HG03095 (cell line): ENCODE measurements around the gene FBXL2.
"Not testable (repeated sequence)": the region's sequence is repeated elsewhere in the genome, so short reads cannot be mapped to it uniquely, and the experiment has no call there.

Source experiments
- ATAC-seq: cut with Tn5 transposase; IDR thresholded peaks from one replicate; pipeline ENCODE4 v1.9.1; 2021; ENCODE audit warnings: moderate library complexity; ENCODE audit not compliant: unreplicated experiment

The FBXL2 gene

GRCh38 chr3:33426630-33427317 lies 149.5 kb downstream of the FBXL2 start:
- ATAC-seq, result no peak

- ATAC-seq, result no peak
Observed at GRCh38 chr3:33428734-33429133, 151.5 kb downstream of the FBXL2 start.

DNA sequence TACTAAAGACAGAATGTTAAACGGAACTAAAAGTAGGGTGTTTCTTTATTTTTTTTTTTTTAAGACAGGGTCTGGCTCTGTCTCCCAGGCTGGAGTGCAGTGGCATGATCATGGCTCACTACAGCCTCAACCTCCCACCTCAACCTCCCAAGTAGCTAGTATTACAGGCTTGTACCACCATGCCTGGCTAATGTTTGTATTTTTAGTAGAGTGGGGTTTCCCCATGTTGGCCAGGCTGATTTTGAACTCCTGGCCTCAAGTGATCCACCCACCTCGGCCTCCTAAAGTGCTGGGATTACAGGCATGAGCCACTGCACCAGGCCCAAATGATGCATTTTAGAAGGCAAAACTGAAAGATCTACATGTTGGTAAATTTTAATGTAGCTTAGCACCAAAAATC lies 152.1 kb downstream of the FBXL2 start:
- not testable (repeated sequence) for ATAC-seq

DNA sequence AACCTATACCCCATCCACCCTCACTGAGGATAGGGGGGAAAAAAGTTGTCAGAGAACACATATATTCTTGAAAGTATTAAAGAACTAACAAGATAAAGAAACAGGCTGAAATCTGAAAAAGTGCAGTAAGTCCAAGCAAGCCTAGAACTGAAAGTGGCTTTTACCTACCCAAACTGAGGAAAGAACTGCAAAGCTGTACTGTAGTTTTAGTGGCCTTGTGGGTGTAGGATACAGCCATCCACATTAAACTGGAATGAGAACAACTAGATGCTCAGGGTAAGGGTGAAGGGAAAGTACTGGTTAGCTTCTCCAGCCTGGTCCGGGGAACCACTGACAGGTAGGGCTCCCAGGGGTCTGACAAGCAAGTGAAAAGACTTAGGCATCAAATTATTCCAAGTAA lies 152.8 kb downstream of the FBXL2 start:
- ATAC-seq, result no peak

DNA sequence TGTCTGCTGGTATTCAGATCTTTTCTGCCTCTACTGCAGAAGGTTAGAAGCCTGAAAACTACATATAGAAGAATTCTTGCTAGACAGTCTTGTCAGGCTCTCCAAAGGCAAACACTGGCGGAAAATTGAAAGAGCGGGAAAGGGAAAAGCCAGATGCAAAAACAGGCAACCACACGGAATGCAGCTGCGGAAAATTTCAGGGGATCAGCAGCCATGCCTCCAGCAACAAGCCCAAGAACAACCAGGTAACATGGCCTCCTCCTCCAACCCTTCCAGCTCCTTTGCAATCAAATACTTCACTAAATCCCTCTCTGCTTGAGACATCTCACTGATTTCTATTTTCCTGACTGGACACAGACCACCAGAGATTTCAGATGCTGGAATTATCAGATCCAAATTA lies 153.3 kb downstream of the FBXL2 start:
- no peak for ATAC-seq

DNA sequence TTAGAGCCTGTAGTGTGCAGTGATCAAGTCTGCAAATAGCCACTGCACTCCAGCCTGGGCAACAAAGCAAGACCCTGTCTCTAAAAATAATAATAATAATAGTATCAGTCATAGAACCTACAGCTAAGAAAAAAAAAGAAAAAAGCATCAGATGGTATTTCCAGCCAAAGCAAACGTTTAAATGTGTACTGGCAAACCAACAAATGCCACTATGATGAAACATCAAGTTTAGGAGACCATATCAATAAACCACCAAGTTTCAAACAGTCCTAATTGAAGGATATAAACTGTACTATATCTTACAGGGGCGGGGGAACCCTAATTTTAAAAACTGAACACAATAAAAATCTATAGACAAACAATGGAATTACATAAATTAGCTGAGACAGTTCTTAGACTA lies 156.6 kb downstream of the FBXL2 start:
- no peak for ATAC-seq
